ENCODE data around the gene CPNE4.

CPNE4 gene

GRCh38 chr3:131568460-131568859 lies 466.4 kb downstream of the CPNE4 start:
- DNase-seq, result no peak

- DNase-seq, result no peak
Measured at GRCh38 chr3:131564812-131565211, 470.0 kb downstream of the CPNE4 start.

- no peak for DNase-seq
Measured at GRCh38 chr3:131561511-131561910, 473.3 kb downstream of the CPNE4 start.

- no peak for DNase-seq
Measured at GRCh38 chr3:131560795-131561194, 474.0 kb downstream of the CPNE4 start.

GRCh38 chr3:131555456-131555855 lies 479.4 kb downstream of the CPNE4 start:
- no peak for DNase-seq

GRCh38 chr3:131553495-131554247 lies 481.1 kb downstream of the CPNE4 start:
- no peak for DNase-seq

- no peak for DNase-seq
Measured at GRCh38 chr3:131551761-131552160, 483.1 kb downstream of the CPNE4 start.

- DNase-seq, result no peak
Measured at GRCh38 chr3:131550562-131551465, 484.0 kb downstream of the CPNE4 start.

- DNase-seq, result no peak
Measured at GRCh38 chr3:131549340-131549739, 485.5 kb downstream of the CPNE4 start.

GRCh38 chr3:131547585-131547984 lies 487.2 kb downstream of the CPNE4 start:
- no peak for DNase-seq

GRCh38 chr3:131546441-131546840 lies 488.4 kb downstream of the CPNE4 start:
- DNase-seq, result no peak

GRCh38 chr3:131544557-131544956 lies 490.3 kb downstream of the CPNE4 start:
- no peak for DNase-seq

GRCh38 chr3:131543714-131544113 lies 491.1 kb downstream of the CPNE4 start:
- DNase-seq, result peak; percentile 58

GRCh38 chr3:131541288-131541687 lies 493.5 kb downstream of the CPNE4 start:
- no peak for DNase-seq

- no peak for DNase-seq
Measured at GRCh38 chr3:131540821-131541220, 494.0 kb downstream of the CPNE4 start.

- DNase-seq, result no peak
Measured at GRCh38 chr3:131540143-131540542, 494.7 kb downstream of the CPNE4 start.

GRCh38 chr3:131538968-131539367 lies 495.8 kb downstream of the CPNE4 start:
- DNase-seq, result no peak

GRCh38 chr3:131537531-131537930 lies 497.3 kb downstream of the CPNE4 start:
- DNase-seq, result no peak

GRCh38 chr3:131535596-131535995 lies 499.2 kb downstream of the CPNE4 start:
- peak; percentile 21 for DNase-seq

GRCh38 chr3:131535131-131535530 lies 499.7 kb downstream of the CPNE4 start:
- peak; percentile 21 for DNase-seq

GRCh38 chr3:131532645-131533044 lies 502.2 kb downstream of the CPNE4 start:
- DNase-seq, result no peak

- no peak for DNase-seq
Measured at GRCh38 chr3:131530843-131531242, 504.0 kb downstream of the CPNE4 start.

- no peak for DNase-seq
Measured at GRCh38 chr3:131530388-131530787, 504.4 kb downstream of the CPNE4 start.

GRCh38 chr3:131526801-131527347 lies 507.9 kb downstream of the CPNE4 start:
- no peak for DNase-seq

Measured in T1000 (cell line).